H9 (cell line): ENCODE measurements around the gene SPRR2D. TPM values are rescaled to one million over a fixed set of nuclear protein-coding genes. Genes with fewer than 3 reads are reported as not detected.

Source experiments
- DNase-seq: peaks from one replicate; pipeline ENCODE4 v3.0.0-alpha.2; 2017
- H2AFZ ChIP-seq: one replicate; pipeline ENCODE4 v1.6.1; 2013; ENCODE audit warnings: mild to moderate bottlenecking, low read length, control low read depth, moderate library complexity
- H2AK5ac ChIP-seq: 2 replicates; pipeline ENCODE4 v1.6.1; 2013; ENCODE audit warnings: low read length, control low read depth, mixed read lengths; ENCODE audit not compliant: insufficient read length
- H2BK120ac ChIP-seq: one replicate; pipeline ENCODE4 v1.6.1; 2013; ENCODE audit warnings: low read depth, mild to moderate bottlenecking, low read length, control low read depth, inconsistent platforms; ENCODE audit not compliant: poor library complexity, severe bottlenecking
- H2BK12ac ChIP-seq: 2 replicates; pipeline ENCODE4 v1.6.1; 2013; ENCODE audit warnings: low read length, control low read depth, mixed read lengths, low read depth; ENCODE audit not compliant: insufficient read length
- H2BK15ac ChIP-seq: 2 replicates; pipeline ENCODE4 v1.6.1; 2013; ENCODE audit warnings: low read depth, low read length, control low read depth
- H2BK20ac ChIP-seq: one replicate; pipeline ENCODE4 v1.6.1; 2013; ENCODE audit warnings: low read depth, mild to moderate bottlenecking, low read length, control low read depth, inconsistent platforms; ENCODE audit not compliant: poor library complexity, severe bottlenecking
- H2BK5ac ChIP-seq: 2 replicates; pipeline ENCODE4 v1.6.1; 2013; ENCODE audit warnings: low read length, control low read depth, mixed read lengths; ENCODE audit not compliant: insufficient read length
- H3K14ac ChIP-seq: 2 replicates; pipeline ENCODE4 v1.6.1; 2013; ENCODE audit warnings: low read length, control low read depth; ENCODE audit not compliant: insufficient read depth
- H3K18ac ChIP-seq: 2 replicates; pipeline ENCODE4 v1.6.1; 2013; ENCODE audit warnings: low read depth, mild to moderate bottlenecking, mixed read lengths, low read length, control low read depth; ENCODE audit not compliant: insufficient read length
- H3K23ac ChIP-seq: 2 replicates; pipeline ENCODE4 v1.6.1; 2013; ENCODE audit warnings: low read length, control low read depth, mixed read lengths, low read depth; ENCODE audit not compliant: insufficient read length
- H3K23me2 ChIP-seq: 2 replicates; pipeline ENCODE4 v1.6.1; 2013; ENCODE audit warnings: low read depth, mild to moderate bottlenecking, mixed read lengths, low read length, control low read depth; ENCODE audit not compliant: insufficient read length, poor library complexity, severe bottlenecking
- H3K27ac ChIP-seq: 2 replicates; pipeline ENCODE4 v1.5.1; 2013; ENCODE audit warnings: low read length, control low read depth, mixed read lengths, low read depth; ENCODE audit not compliant: insufficient read length
- H3K27me3 ChIP-seq: 2 replicates; pipeline ENCODE4 v1.6.1; 2013; ENCODE audit warnings: low read length, control low read depth, inconsistent platforms; ENCODE audit not compliant: insufficient read depth
- H3K4ac ChIP-seq: 2 replicates; pipeline ENCODE4 v1.6.1; 2013; ENCODE audit warnings: low read depth, mild to moderate bottlenecking, control low read depth, inconsistent platforms, low read length, moderate library complexity
- H3K4me1 ChIP-seq: 2 replicates; pipeline ENCODE4 v1.6.1; 2013; ENCODE audit warnings: low read length, control low read depth, inconsistent platforms; ENCODE audit not compliant: insufficient read depth
- H3K4me2 ChIP-seq: 2 replicates; pipeline ENCODE4 v1.6.1; 2013; ENCODE audit warnings: low read length, control low read depth, mixed read lengths; ENCODE audit not compliant: insufficient read length, insufficient read depth
- H3K56ac ChIP-seq: 2 replicates; pipeline ENCODE4 v1.6.1; 2013; ENCODE audit warnings: low read depth, mild to moderate bottlenecking, mixed read lengths, low read length, control low read depth; ENCODE audit not compliant: insufficient read length
- H3K79me1 ChIP-seq: 2 replicates; pipeline ENCODE4 v1.6.1; 2013; ENCODE audit warnings: low read depth, mild to moderate bottlenecking, moderate library complexity, low read length, control low read depth, inconsistent platforms; ENCODE audit not compliant: insufficient read depth, poor library complexity, severe bottlenecking
- H3K79me2 ChIP-seq: 2 replicates; pipeline ENCODE4 v1.6.1; 2013; ENCODE audit warnings: low read length, control low read depth, inconsistent platforms; ENCODE audit not compliant: insufficient read depth
- H3K9ac ChIP-seq: 2 replicates; pipeline ENCODE4 v1.6.1; 2013; ENCODE audit warnings: low read length, control low read depth, mixed read lengths; ENCODE audit not compliant: insufficient read length; ENCODE audit errors: extremely low read depth
- H3K9me3 ChIP-seq: one replicate; pipeline ENCODE4 v1.6.1; 2013; ENCODE audit warnings: low read depth, low read length, inconsistent platforms; ENCODE audit not compliant: control insufficient read depth
- H3T11ph ChIP-seq: one replicate; pipeline ENCODE4 v1.6.1; 2013; ENCODE audit warnings: mild to moderate bottlenecking, low read length, control low read depth, inconsistent platforms
- H4K20me1 ChIP-seq: one replicate; pipeline ENCODE4 v1.6.1; 2013; ENCODE audit not compliant: control insufficient read depth, insufficient read length, insufficient read depth
- H4K5ac ChIP-seq: 2 replicates; pipeline ENCODE4 v1.6.1; 2013; ENCODE audit warnings: low read depth, mild to moderate bottlenecking, mixed read lengths, low read length, control low read depth; ENCODE audit not compliant: insufficient read length
- H4K8ac ChIP-seq: replicated peaks from 2 replicates; pipeline ENCODE4 v1.6.1; 2013; ENCODE audit warnings: low read length, control low read depth, mixed read lengths, low read depth; ENCODE audit not compliant: insufficient read length
- H4K91ac ChIP-seq: 2 replicates; pipeline ENCODE4 v1.6.1; 2013; ENCODE audit warnings: low read depth, mild to moderate bottlenecking, moderate library complexity, mixed read lengths, low read length, control low read depth; ENCODE audit not compliant: insufficient read length
- H3K27ac Mint-ChIP-seq, 3 experiments: 2 replicates in 2 of 3; 3 replicates in 1 of 3; pipeline ENCODE4 v1.8.0; 2020 to 2021; ENCODE audit warnings: mixed read lengths in 3 of 3, mild to moderate bottlenecking in 1 of 3, moderate library complexity in 1 of 3
- H3K27me3 Mint-ChIP-seq: 2 replicates; pipeline ENCODE4 v1.8.0; 2021; ENCODE audit warnings: low read depth, mild to moderate bottlenecking, moderate library complexity, mixed read lengths
- H3K36me3 Mint-ChIP-seq, 3 experiments: 2 replicates in 2 of 3; 3 replicates in 1 of 3; pipeline ENCODE4 v1.8.0; 2020 to 2021; ENCODE audit warnings: low read depth in 3 of 3, mixed read lengths in 3 of 3; ENCODE audit not compliant: insufficient read depth in 1 of 3
- H3K4me1 Mint-ChIP-seq, 2 experiments: 2 replicates each; pipeline ENCODE4 v1.8.0; 2020; ENCODE audit warnings: mixed read lengths in 2 of 2
- H3K4me3 Mint-ChIP-seq, 2 experiments: 2 replicates in 1 of 2; 3 replicates in 1 of 2; pipeline ENCODE4 v1.8.0; 2020 to 2021; ENCODE audit warnings: mild to moderate bottlenecking in 2 of 2, mixed read lengths in 2 of 2, moderate library complexity in 1 of 2
- H3K9me3 Mint-ChIP-seq, 2 experiments: 2 replicates in 1 of 2; 3 replicates in 1 of 2; pipeline ENCODE4 v1.8.0; 2020; ENCODE audit warnings: mild to moderate bottlenecking in 2 of 2, mixed read lengths in 2 of 2, moderate library complexity in 1 of 2
- WGBS: extraction: QIAGEN DNeasy Blood & Tissue Kit; methylation state at CpG from one replicate; pipeline ENCODE4 v1.1.7; 2013; ENCODE audit warnings: missing lambda C conversion rate, low lambda C conversion rate, mixed read lengths; ENCODE audit not compliant: insufficient read length; ENCODE audit errors: extremely low coverage; 5-methylcytosine and 5-hydroxymethylcytosine counted together
- total RNA-seq: library from RNA; stranded (reverse); gene quantifications from 2 replicates; pipeline ENCODE4 v1.2.1, GENCODE V29; 2021
- TF ChIP-seq, protein P1 (sequence below): fragments of 200-600 bp; sonication (generic); conservative IDR thresholded peaks from 3 replicates; pipeline ENCODE4 v1.8.0; 2021; ENCODE audit warnings: antibody characterized with exemption, mild to moderate bottlenecking

SPRR2D gene
- total RNA-seq, 1 experiment from 2014 or later = not detected

DNA sequence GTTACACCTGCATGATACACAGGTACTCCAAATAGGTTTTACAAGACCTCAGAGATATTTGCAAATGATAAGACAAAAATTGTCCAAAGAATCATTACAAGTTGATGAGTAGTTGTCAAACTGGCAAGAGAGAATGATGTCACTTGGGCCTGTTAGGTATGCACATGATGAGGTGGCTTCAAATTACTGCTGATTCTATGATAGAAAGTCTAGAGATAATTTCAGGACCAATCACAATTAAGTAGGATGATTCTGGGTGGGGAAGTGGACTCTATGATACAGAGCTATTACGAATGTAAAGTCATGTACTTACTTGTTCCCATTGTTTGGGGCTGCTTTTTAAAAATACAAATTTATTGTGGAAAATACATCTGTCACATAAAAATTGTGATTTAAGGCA, 15.1 kb downstream of the SPRR2D start:
- H3K4me3 Mint-ChIP-seq = no peak overlapping the region
- no peak overlapping the region for H2AK5ac ChIP-seq

More for the DNA sequence above, 15.1 kb downstream of the SPRR2D start:
- Histone ChIP-seq H2BK20ac (no peak overlapping the region), H3K27ac (no peak overlapping the region), H2BK12ac (no peak overlapping the region), H3K79me1 (no peaks in the 10 kb centered on the region), H3K27me3 (no peaks in the 10 kb centered on the region), H4K91ac (no peak overlapping the region), H3K23me2 (no peaks in the 10 kb centered on the region), H3K4ac (no peak overlapping the region), H2BK15ac (no peak overlapping the region), H4K20me1 (no peaks in the 10 kb centered on the region), H3T11ph (no peak overlapping the region), H3K18ac (no peak overlapping the region), H3K23ac (no peak overlapping the region), H2AFZ (no peak overlapping the region), H3K4me2 (no peak overlapping the region), H4K8ac (no peak overlapping the region), H2BK5ac (no peak overlapping the region), H3K4me1 (peaks cover 4% of the 10 kb centered on the region; the same call in 1 of the 2 replicates), H4K5ac (no peak overlapping the region), H3K56ac (no peak overlapping the region), H3K9ac (no peak overlapping the region), H3K79me2 (no peaks in the 10 kb centered on the region), H3K9me3 (no peaks in the 10 kb centered on the region), H3K14ac (no peak overlapping the region), H2BK120ac (no peak overlapping the region)
- Mint-ChIP-seq H3K27ac (no peak overlapping the region), H3K9me3 (peaks cover 0 to 3% of the 10 kb centered on the region in 2 experiments; a peak in 3 of 5 replicates), H3K36me3 (no peaks in the 10 kb centered on the region; a peak in 1 of 7 replicates), H3K27me3 (no peaks in the 10 kb centered on the region), H3K4me1 (peaks cover 11 to 23% of the 10 kb centered on the region in 2 experiments)
- TF ChIP-seq, protein P1, sequence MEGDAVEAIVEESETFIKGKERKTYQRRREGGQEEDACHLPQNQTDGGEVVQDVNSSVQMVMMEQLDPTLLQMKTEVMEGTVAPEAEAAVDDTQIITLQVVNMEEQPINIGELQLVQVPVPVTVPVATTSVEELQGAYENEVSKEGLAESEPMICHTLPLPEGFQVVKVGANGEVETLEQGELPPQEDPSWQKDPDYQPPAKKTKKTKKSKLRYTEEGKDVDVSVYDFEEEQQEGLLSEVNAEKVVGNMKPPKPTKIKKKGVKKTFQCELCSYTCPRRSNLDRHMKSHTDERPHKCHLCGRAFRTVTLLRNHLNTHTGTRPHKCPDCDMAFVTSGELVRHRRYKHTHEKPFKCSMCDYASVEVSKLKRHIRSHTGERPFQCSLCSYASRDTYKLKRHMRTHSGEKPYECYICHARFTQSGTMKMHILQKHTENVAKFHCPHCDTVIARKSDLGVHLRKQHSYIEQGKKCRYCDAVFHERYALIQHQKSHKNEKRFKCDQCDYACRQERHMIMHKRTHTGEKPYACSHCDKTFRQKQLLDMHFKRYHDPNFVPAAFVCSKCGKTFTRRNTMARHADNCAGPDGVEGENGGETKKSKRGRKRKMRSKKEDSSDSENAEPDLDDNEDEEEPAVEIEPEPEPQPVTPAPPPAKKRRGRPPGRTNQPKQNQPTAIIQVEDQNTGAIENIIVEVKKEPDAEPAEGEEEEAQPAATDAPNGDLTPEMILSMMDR = no peak
- DNase-seq = no peak
- no CpG with 5 or more reads among the region's 1 CpG for WGBS
